Mesenteric fat pad (tissue), 1 donor: ENCODE measurements around the gene TIMM8B. TPM values are rescaled to one million over a fixed set of nuclear protein-coding genes. Genes with fewer than 3 reads are reported as not detected.
"Not testable (repeated sequence)": the region's sequence is repeated elsewhere in the genome, so short reads cannot be mapped to it uniquely, and the experiment has no call there.

ENCODE experiments used
- DNase-seq: peaks from one replicate; pipeline ENCODE4 v3.0.0-alpha.2; 2020; ENCODE audit warnings: low spot score
- total RNA-seq: library from RNA; stranded (reverse); fragmentation: NEBNext Ultra II Directional; extraction: Animal tissue kit (Norgen Biotek cat#: 25700); gene quantifications from one replicate; pipeline ENCODE4 v1.2.1, GENCODE V29; 2021
- donor health status: DM: yes; HTN: yes; CAD: no.

Gene TIMM8B
- total RNA-seq, 1 donor from 2014 or later = 57.2 TPM

GRCh38 chr11:112082729-112083128, 3.8 kb downstream of the TIMM8B start:
- no peak for DNase-seq

- DNase-seq = no peak
Measured at GRCh38 chr11:112073941-112074811, 12.4 kb downstream of the TIMM8B start, which contains the start of the genes NKAPD1 and PIH1D2. Gene NKAPD1, plus strand, starts transcription at chr11:112074299. Its CDS starts 1,276 bp downstream, at chr11:112075575. Gene PIH1D2, minus strand, starts transcription at chr11:112074017. Its CDS starts 843 bp downstream, at chr11:112073174.

GRCh38 chr11:112062923-112063322, 23.6 kb downstream of the TIMM8B start:
- no peak for DNase-seq

DNA sequence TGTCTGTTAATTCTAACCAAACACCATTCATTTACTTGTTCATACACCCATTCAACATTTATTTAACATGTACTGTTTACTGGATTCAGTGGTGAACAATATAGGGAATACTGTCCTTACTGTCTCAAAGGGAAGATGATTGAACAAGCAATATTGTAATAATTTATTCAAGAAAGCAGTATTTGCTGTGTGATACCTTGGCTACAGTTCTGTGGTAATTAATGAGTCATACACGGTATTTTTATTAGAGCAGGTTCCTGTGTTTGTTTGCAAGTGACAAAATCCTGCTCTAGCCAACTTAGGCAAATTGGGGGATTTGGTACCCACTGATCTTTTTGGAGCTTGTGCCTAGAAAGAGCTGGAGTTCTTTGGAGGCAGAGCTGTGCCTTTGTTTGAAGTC, 28.5 kb downstream of the TIMM8B start:
- no peak for DNase-seq

DNA sequence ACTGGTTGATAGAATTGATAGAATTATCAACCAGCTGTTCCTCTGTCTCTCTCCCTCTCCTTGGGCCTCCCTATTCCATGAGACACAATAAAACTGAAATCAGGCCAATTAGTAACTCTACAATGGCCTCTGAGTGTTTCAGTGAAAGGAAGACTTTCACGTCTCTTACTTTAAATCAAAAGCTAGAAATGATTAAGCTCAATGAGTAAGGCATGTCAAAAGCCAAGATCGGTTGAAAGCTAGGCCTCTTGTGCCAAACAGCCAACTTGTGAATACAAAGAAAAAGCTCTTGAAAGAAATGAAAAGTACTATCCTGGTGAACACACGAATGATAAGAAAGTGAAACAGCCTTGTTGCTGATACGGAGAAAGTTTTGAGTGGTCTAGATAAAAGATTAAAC, 29.4 kb downstream of the TIMM8B start:
- no peak for DNase-seq

- no peak for DNase-seq
Measured at GRCh38 chr11:112051768-112052167, 34.8 kb downstream of the TIMM8B start.

DNA sequence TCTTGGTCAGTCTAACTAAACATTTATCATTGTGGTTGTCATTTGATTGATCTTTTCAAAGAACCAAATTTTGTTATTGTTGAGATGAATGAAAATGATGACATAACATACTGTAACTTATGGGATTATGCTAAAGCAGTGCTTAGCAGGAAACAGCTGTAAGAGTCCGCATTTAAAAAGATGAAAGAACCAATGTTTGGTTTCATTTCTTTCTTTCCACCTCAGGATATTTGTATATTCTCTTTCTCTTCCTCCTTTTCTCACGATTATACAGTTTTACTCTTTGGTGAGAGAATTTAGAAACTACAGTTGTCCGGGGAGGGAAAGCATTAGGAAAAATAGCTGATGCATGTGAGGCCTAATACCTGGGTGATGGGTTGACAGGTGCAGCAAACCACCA, 35.8 kb downstream of the TIMM8B start:
- DNase-seq = no peak

DNA sequence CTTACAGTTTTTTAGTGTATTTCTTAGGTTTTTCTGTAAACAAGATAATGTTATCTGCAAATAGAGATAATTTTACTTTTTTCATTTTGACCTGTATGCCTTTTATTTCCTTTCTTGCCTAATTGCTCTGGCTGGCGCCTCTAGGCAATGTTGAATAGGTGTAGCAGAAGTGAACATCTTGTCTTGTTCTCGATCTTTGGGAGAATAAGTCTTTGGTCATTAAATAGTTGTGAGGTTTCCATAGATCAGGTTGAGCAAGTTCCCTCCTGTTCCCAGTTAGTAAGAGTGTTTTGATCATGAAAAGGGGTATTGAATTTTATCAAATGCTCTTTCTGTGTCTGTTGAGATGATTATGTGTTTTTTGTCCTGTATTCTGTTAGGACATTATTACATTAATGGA, 36.8 kb downstream of the TIMM8B start:
- no peak for DNase-seq

DNA sequence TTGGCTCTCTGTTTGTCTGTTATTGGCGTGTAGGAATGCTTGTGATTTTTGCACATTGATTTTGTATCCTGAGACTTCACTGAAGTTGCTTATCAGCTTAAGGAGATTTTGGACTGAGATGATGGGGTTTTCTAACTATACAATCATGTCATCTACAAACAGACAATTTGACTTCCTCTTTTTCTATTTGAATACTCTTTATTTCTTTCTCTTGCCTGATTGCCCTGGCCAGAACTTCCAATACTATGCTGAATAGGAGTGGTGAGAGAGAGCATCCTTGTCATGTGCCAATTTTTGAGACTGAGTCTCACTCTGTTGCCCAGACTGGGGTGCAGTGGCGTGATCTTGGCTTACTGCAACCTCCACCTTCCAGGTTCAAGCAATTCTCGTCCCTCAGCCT, 38.3 kb downstream of the TIMM8B start:
- not testable (repeated sequence) for DNase-seq

- not testable (repeated sequence) for DNase-seq
Measured at GRCh38 chr11:112046647-112047046, 39.9 kb downstream of the TIMM8B start.

- no peak for DNase-seq
Measured at GRCh38 chr11:112044961-112045360, 41.6 kb downstream of the TIMM8B start.

DNA sequence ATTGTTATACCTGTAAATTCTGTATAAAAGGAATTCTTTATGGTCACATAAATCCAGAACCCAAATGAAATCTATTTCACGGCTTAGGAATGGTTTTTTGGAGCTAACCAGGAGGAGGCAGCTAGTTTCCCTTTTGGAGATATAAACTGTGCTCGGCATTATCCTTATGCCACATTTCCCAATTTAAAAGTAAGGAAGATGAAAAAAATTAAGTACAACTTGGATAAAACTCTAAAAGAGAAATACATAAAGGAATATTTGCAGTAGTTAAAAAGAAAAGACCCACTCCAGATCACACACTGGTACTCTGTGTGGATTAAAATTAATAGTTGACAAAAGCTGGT, 43.6 kb downstream of the TIMM8B start:
- no peak for DNase-seq

- DNase-seq = no peak
Measured at GRCh38 chr11:112042161-112042960, 44.2 kb downstream of the TIMM8B start.

DNA sequence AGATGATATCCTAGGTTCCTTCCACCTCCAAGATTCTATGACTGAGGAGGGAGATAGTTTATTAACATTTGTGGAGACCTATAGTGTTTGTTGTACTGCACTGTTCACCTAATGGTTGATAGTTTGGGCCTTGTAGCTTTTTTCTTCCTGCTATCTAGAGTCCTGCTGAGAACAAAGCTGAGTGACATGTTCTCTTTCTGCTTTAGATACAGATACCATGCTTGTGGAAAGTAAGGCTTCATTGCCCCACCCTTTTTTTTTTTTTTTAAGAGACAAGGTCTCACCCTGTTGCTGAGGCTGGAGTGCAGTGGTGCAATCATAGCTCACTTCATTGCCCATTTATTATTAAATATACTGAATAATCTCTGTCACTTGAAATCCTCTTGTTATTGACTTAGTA, 49.0 kb downstream of the TIMM8B start:
- no peak for DNase-seq

Other genes with a start within 250 kb of the TIMM8B start
- 161 TPM for gene ALG9, start 215.2 kb downstream of the TIMM8B start, total RNA-seq
- 2.1 TPM for gene FDXACB1, start 207.6 kb downstream of the TIMM8B start, total RNA-seq
- 11.9 TPM for gene CFAP68, start 207.2 kb downstream of the TIMM8B start, total RNA-seq
- 2,279 TPM for gene CRYAB, start 175.0 kb downstream of the TIMM8B start, total RNA-seq
- 17.1 TPM for gene HSPB2, start 174.0 kb downstream of the TIMM8B start, total RNA-seq
- gene C11orf52, start 167.8 kb downstream of the TIMM8B start, total RNA-seq = 3.1 TPM
- 48.8 TPM for gene DIXDC1, start 149.4 kb downstream of the TIMM8B start, total RNA-seq
- 77.7 TPM for gene DLAT, start 61.3 kb downstream of the TIMM8B start, total RNA-seq
- gene PIH1D2, start 12.7 kb downstream of the TIMM8B start, total RNA-seq = 1.5 TPM
- gene NKAPD1, start 12.5 kb downstream of the TIMM8B start, total RNA-seq = 13.6 TPM
- gene SDHD, start 117 bp upstream of the TIMM8B start, total RNA-seq = 86.4 TPM
- gene IL18, start 77.3 kb upstream of the TIMM8B start, total RNA-seq = 14.7 TPM
- gene TEX12, start 80.6 kb upstream of the TIMM8B start, total RNA-seq = not detected
- 2.5 TPM for gene BCO2, start 88.8 kb upstream of the TIMM8B start, total RNA-seq
- gene PTS, start 139.7 kb upstream of the TIMM8B start, total RNA-seq = 34.6 TPM
- not detected for gene PLET1, start 174.1 kb upstream of the TIMM8B start, total RNA-seq